ENCODE data around the gene CRB1. TPM values are rescaled to one million over a fixed set of nuclear protein-coding genes. Genes with fewer than 3 reads are reported as not detected.

Gene CRB1
- total RNA-seq, 1 donor = under 0.01 TPM

GRCh38 chr1:197422993-197423392 is 154.9 kb downstream of the CRB1 start:
- peak; percentile 42 for DNase-seq (ENCODE audit: low read depth)
- no peak overlapping the region for H3K4me3 ChIP-seq (ENCODE audit: low read depth, low read length)
- no peak for TF ChIP-seq CTCF (IDR thresholded peaks at IDR 0.05; ENCODE audit: insufficient read depth, low read depth, low read length)

GRCh38 chr1:197424380-197424779 is 156.3 kb downstream of the CRB1 start:
- no peak for TF ChIP-seq CTCF (IDR thresholded peaks at IDR 0.05; ENCODE audit: insufficient read depth, low read depth, low read length)
- no peak for DNase-seq (ENCODE audit: low read depth)
- no peak overlapping the region for H3K4me3 ChIP-seq (ENCODE audit: low read depth, low read length)

- no peak overlapping the region for H3K4me3 ChIP-seq (ENCODE audit: low read depth, low read length)
- DNase-seq (ENCODE audit: low read depth) = no peak
- no peak for TF ChIP-seq CTCF (IDR thresholded peaks at IDR 0.05; ENCODE audit: insufficient read depth, low read depth, low read length)
These were observed 161.3 kb downstream of the CRB1 start for GRCh38 chr1:197429372-197429771.

- no peak for TF ChIP-seq CTCF (IDR thresholded peaks at IDR 0.05; ENCODE audit: insufficient read depth, low read depth, low read length)
- no peak overlapping the region for H3K4me3 ChIP-seq (ENCODE audit: low read depth, low read length)
These were observed 167.2 kb downstream of the CRB1 start for GRCh38 chr1:197435224-197435623.

GRCh38 chr1:197437601-197438000 is 169.5 kb downstream of the CRB1 start:
- no peak for DNase-seq (ENCODE audit: low read depth)
- H3K4me3 ChIP-seq (ENCODE audit: low read depth, low read length) = no peak overlapping the region

More at GRCh38 chr1:197435224-197435623, 167.2 kb downstream of the CRB1 start:
- DNase-seq (ENCODE audit: low read depth) = no peak

GRCh38 chr1:197438010-197438790 is 170.1 kb downstream of the CRB1 start:
- TF ChIP-seq CTCF (IDR thresholded peaks at IDR 0.05; ENCODE audit: insufficient read depth, low read depth, low read length) = no peak
- H3K4me3 ChIP-seq (ENCODE audit: low read depth, low read length) = no peak overlapping the region
- no peak for DNase-seq (ENCODE audit: low read depth)

More at GRCh38 chr1:197437601-197438000, 169.5 kb downstream of the CRB1 start:
- TF ChIP-seq CTCF (IDR thresholded peaks at IDR 0.05; ENCODE audit: insufficient read depth, low read depth, low read length) = no peak
